HEK293 (cell line): Measurements from ENCODE around the gene CPB2.

ENCODE experiments used
- CTCF ChIA-PET: fragments of 350-600 bp; formaldehyde crosslinking; extraction: SDS; loops from one replicate; lab custom pipeline; 2021; ENCODE audit warnings: antibody characterized with exemption; lab: Yijun Ruan, JAX
- POLR2A ChIA-PET: fragments of 300-600 bp; formaldehyde crosslinking; extraction: SDS; loops from one replicate; lab custom pipeline; 2020; ENCODE audit warnings: antibody characterized with exemption, inconsistent platforms; lab: Yijun Ruan, JAX
- H3K27ac ChIP-seq: fragments of 200-500 bp; sonication (Bioruptor generic); 2 replicates; pipeline ENCODE4 v1.5.1; 2014; ENCODE audit warnings: low read depth, low read length, control low read depth, inconsistent platforms; ENCODE audit errors: extremely low read depth
- H3K36me3 ChIP-seq, 2 experiments: fragments of 200-500 bp in 1 of 2; sonication (Bioruptor generic) in 1 of 2; 1 replicate in 1 of 2; 2 replicates in 1 of 2; pipeline ENCODE4 v1.5.1; 2014 to 2017; ENCODE audit warnings: inconsistent platforms in 2 of 2, low read length in 2 of 2; ENCODE audit not compliant: control insufficient read depth in 2 of 2, insufficient read depth in 1 of 2
- H3K4me1 ChIP-seq: fragments of 200-500 bp; sonication (Bioruptor generic); 2 replicates; pipeline ENCODE4 v1.5.1; 2014; ENCODE audit warnings: mild to moderate bottlenecking, low read length, inconsistent platforms; ENCODE audit not compliant: control insufficient read depth, insufficient read depth
- H3K4me3 ChIP-seq: 2 replicates; pipeline ENCODE4 v1.5.1; 2011; ENCODE audit warnings: low read depth, mild to moderate bottlenecking, control low read depth, low read length, moderate library complexity
- H3K9me3 ChIP-seq: fragments of 200-500 bp; sonication (Bioruptor generic); 2 replicates; pipeline ENCODE4 v1.5.1; 2014; ENCODE audit warnings: low read depth, low read length, inconsistent platforms; ENCODE audit not compliant: control insufficient read depth, insufficient read depth
- ATF2 ChIP-seq: fragments of 450-650 bp; formaldehyde crosslinking; IDR thresholded peaks from 2 replicates; pipeline ENCODE4 v1.5.1; 2016; ENCODE audit warnings: missing biosample characterization, missing genetic modification characterization, low read depth
- HOXA7 ChIP-seq: sonication (generic); formaldehyde crosslinking; IDR thresholded peaks from 2 replicates; pipeline ENCODE4 v1.8.1; 2022; ENCODE audit warnings: missing genetic modification reagents, borderline replicate concordance
- OVOL3 ChIP-seq: fragments of 450-650 bp; formaldehyde crosslinking; IDR thresholded peaks from 2 replicates; pipeline ENCODE4 v1.5.1; 2016; ENCODE audit warnings: missing biosample characterization, missing genetic modification characterization
- WT1 ChIP-seq: fragments of 450-650 bp; formaldehyde crosslinking; IDR thresholded peaks from 2 replicates; pipeline ENCODE4 v1.5.1; 2016; ENCODE audit warnings: missing biosample characterization, missing genetic modification characterization
- YY2 ChIP-seq: fragments of 450-650 bp; formaldehyde crosslinking; IDR thresholded peaks from 2 replicates; pipeline ENCODE4 v1.5.1; 2016; ENCODE audit warnings: missing biosample characterization, missing genetic modification characterization
- ZBTB17 ChIP-seq: fragments of 450-650 bp; formaldehyde crosslinking; IDR thresholded peaks from 2 replicates; pipeline ENCODE4 v1.5.1; 2016; ENCODE audit warnings: missing biosample characterization, missing genetic modification characterization
- ZBTB44 ChIP-seq: fragments of 450-650 bp; IDR thresholded peaks from 2 replicates; pipeline ENCODE4 v1.5.1; 2018; ENCODE audit warnings: missing biosample characterization, mild to moderate bottlenecking, missing genetic modification characterization
- ZEB2 ChIP-seq: fragments of 450-650 bp; formaldehyde crosslinking; IDR thresholded peaks from 2 replicates; pipeline ENCODE4 v1.5.1; 2016; ENCODE audit warnings: missing biosample characterization, missing genetic modification characterization
- ZNF114 ChIP-seq: fragments of 450-650 bp; formaldehyde crosslinking; IDR thresholded peaks from 2 replicates; pipeline ENCODE4 v1.5.0; 2017; ENCODE audit warnings: missing biosample characterization, missing genetic modification characterization
- ZNF19 ChIP-seq: fragments of 450-650 bp; formaldehyde crosslinking; IDR thresholded peaks from 2 replicates; pipeline ENCODE4; 2016; ENCODE audit warnings: missing biosample characterization, missing genetic modification characterization, low read depth
- ZNF24 ChIP-seq: fragments of 450-650 bp; formaldehyde crosslinking; IDR thresholded peaks from 2 replicates; pipeline ENCODE4 v1.5.1; 2016; ENCODE audit warnings: missing biosample characterization, missing genetic modification characterization
- ZNF302 ChIP-seq: fragments of 450-650 bp; formaldehyde crosslinking; IDR thresholded peaks from 2 replicates; pipeline ENCODE4 v1.5.1; 2016; ENCODE audit warnings: missing biosample characterization, missing genetic modification characterization, low read depth
- ZNF510 ChIP-seq: fragments of 450-650 bp; formaldehyde crosslinking; IDR thresholded peaks from 2 replicates; pipeline ENCODE4 v1.5.1; 2018; ENCODE audit warnings: mild to moderate bottlenecking, missing genetic modification characterization, missing biosample characterization; ENCODE audit not compliant: insufficient replicate concordance
- ZNF514 ChIP-seq: fragments of 450-650 bp; formaldehyde crosslinking; IDR thresholded peaks from 2 replicates; pipeline ENCODE4 v1.5.1; 2016; ENCODE audit warnings: missing biosample characterization, missing genetic modification characterization
- ZNF560 ChIP-seq: fragments of 450-650 bp; formaldehyde crosslinking; IDR thresholded peaks from 2 replicates; pipeline ENCODE4 v1.5.1; 2017; ENCODE audit warnings: missing biosample characterization, missing genetic modification characterization, borderline replicate concordance
- ZNF596 ChIP-seq: fragments of 450-650 bp; IDR thresholded peaks from 2 replicates; pipeline ENCODE4 v1.5.0; 2018; ENCODE audit warnings: missing biosample characterization, mild to moderate bottlenecking, missing genetic modification characterization, moderate library complexity
- ZNF610 ChIP-seq: fragments of 450-650 bp; formaldehyde crosslinking; IDR thresholded peaks from 2 replicates; pipeline ENCODE4 v1.5.1; 2016; ENCODE audit warnings: missing biosample characterization, missing genetic modification characterization, borderline replicate concordance
- ZNF629 ChIP-seq: fragments of 450-650 bp; formaldehyde crosslinking; IDR thresholded peaks from 2 replicates; pipeline ENCODE4 v1.5.1; 2017; ENCODE audit warnings: missing biosample characterization, missing genetic modification characterization
- ZNF658 ChIP-seq: fragments of 450-650 bp; formaldehyde crosslinking; IDR thresholded peaks from 2 replicates; pipeline ENCODE4; 2016; ENCODE audit warnings: missing biosample characterization, missing genetic modification characterization
- ZNF677 ChIP-seq: fragments of 450-650 bp; IDR thresholded peaks from 2 replicates; pipeline ENCODE4 v1.5.0; 2018; ENCODE audit warnings: missing biosample characterization, mild to moderate bottlenecking, missing genetic modification characterization, moderate library complexity
- ZNF830 ChIP-seq: fragments of 450-650 bp; IDR thresholded peaks from 2 replicates; pipeline ENCODE4 v1.5.0; 2018; ENCODE audit warnings: missing biosample characterization, missing genetic modification characterization, low read depth, mild to moderate bottlenecking, moderate library complexity
- TF ChIP-seq, protein P1 (sequence below): fragments of 450-650 bp; formaldehyde crosslinking; IDR thresholded peaks from 2 replicates; pipeline ENCODE4 v1.5.1; 2017; ENCODE audit warnings: missing biosample characterization, missing genetic modification characterization
- TF ChIP-seq, protein P2 (sequence below): fragments of 450-650 bp; formaldehyde crosslinking; conservative IDR thresholded peaks from 2 replicates; pipeline ENCODE4 v1.5.1; 2016; ENCODE audit warnings: low read depth, missing biosample characterization, missing genetic modification characterization

CPB2 gene

DNA sequence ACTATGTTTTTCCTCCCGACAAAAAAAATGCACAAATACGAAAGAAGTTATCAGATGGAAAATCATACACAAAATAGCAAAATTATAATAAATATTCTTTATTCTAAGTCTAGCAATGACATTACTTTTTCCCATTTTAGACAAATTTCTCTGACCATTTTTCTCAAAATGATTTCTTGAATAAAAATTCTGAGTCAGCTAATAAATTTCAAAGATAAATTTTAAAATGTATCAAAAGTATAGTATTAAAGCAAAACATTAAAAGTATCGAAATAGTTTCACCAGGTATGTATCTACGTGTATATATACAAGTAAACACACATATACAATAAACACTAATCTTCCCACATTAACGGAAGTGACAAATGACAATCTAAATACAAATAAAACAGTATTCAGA, 61.2 kb downstream of the CPB2 start (continued):
- TF ChIP-seq ZNF596 (tag by site-specific recombination) (no peak), ZNF830 (tag by site-specific recombination) (no peak), OVOL3 (tag by site-specific recombination) (no peak)

GRCh38 chr13:46041419-46041839, 63.4 kb downstream of the CPB2 start:
- no peak overlapping the region for H3K4me3 ChIP-seq
- H3K27ac ChIP-seq = no peak overlapping the region
- peaks cover 3% of the 10 kb centered on the region; the same call in 1 of the 2 replicates for H3K4me1 ChIP-seq
- H3K9me3 ChIP-seq = no peaks in the 10 kb centered on the region
- CTCF ChIA-PET = interaction anchor here (0.5 to 0.6 kb wide), 2 partner anchors 85 to 592 kb away, joined by 3 to 5 read pairs; no protein-coding TSS in a partner anchor
- TF ChIP-seq ZNF629 (tag by site-specific recombination) = peak; percentile 19; the same call in 1 of the 2 replicates
- no peak for TF ChIP-seq ATF2
- peak; percentile 25; the same call in 1 of the 2 replicates for TF ChIP-seq ZEB2 (tag by site-specific recombination)
- no peak for TF ChIP-seq ZNF24 (tag by site-specific recombination)
- TF ChIP-seq WT1 = no peak
- TF ChIP-seq ZNF510 (tag by site-specific recombination) = no peak
- no peak for TF ChIP-seq HOXA7
- no peak for TF ChIP-seq ZNF658
- no peak for TF ChIP-seq YY2
- no peak for TF ChIP-seq ZNF514 (tag by site-specific recombination)
- TF ChIP-seq, protein P1, sequence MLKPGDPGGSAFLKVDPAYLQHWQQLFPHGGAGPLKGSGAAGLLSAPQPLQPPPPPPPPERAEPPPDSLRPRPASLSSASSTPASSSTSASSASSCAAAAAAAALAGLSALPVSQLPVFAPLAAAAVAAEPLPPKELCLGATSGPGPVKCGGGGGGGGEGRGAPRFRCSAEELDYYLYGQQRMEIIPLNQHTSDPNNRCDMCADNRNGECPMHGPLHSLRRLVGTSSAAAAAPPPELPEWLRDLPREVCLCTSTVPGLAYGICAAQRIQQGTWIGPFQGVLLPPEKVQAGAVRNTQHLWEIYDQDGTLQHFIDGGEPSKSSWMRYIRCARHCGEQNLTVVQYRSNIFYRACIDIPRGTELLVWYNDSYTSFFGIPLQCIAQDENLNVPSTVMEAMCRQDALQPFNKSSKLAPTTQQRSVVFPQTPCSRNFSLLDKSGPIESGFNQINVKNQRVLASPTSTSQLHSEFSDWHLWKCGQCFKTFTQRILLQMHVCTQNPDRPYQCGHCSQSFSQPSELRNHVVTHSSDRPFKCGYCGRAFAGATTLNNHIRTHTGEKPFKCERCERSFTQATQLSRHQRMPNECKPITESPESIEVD (tag by site-specific recombination) = peak; percentile 94
- no peak for TF ChIP-seq ZNF677
- TF ChIP-seq ZBTB17 (tag by site-specific recombination) = peak; percentile 17; the same call in 1 of the 2 replicates
- peaks cover 0 to 34% of the 10 kb centered on the region in 2 experiments; a peak in 2 of 3 replicates for H3K36me3 ChIP-seq
- POLR2A ChIA-PET = no interaction called here

DNA sequence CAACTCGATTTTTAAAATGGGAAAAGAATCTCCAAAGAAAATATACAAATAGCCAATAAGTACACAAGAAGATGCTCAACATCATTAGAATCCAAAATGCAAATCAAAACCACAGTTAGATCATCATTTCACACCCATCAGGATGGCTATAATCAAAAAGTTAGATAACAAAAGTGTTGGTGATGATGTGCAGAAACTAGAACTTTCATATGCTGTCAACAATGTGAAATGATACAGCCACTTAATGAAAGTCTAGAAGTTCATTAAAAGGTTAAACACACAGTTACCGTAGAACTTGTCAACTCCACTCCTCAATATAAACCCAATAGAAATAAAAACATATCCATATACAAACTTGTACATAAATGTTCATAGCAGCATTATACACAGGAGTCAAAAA, 64.1 kb downstream of the CPB2 start:
- POLR2A ChIA-PET = interaction anchor here (0.5 kb wide), 1 partner anchor 952 kb away, joined by 3 read pairs; no protein-coding TSS in a partner anchor
- H3K27ac ChIP-seq = no peak overlapping the region
- CTCF ChIA-PET = no interaction called here
- H3K36me3 ChIP-seq = peaks cover 0 to 37% of the 10 kb centered on the region in 2 experiments; a peak in 2 of 3 replicates
- no peaks in the 10 kb centered on the region for H3K9me3 ChIP-seq
- H3K4me1 ChIP-seq = peaks cover 3% of the 10 kb centered on the region; the same call in 1 of the 2 replicates
- TF ChIP-seq ZNF560 (tag by site-specific recombination) (no peak), ZBTB44 (no peak), ZNF114 (tag by site-specific recombination) (no peak), ZNF19 (no peak), ZNF610 (tag by site-specific recombination) (no peak), ZNF302 (tag by site-specific recombination) (no peak)
- TF ChIP-seq, protein P2, sequence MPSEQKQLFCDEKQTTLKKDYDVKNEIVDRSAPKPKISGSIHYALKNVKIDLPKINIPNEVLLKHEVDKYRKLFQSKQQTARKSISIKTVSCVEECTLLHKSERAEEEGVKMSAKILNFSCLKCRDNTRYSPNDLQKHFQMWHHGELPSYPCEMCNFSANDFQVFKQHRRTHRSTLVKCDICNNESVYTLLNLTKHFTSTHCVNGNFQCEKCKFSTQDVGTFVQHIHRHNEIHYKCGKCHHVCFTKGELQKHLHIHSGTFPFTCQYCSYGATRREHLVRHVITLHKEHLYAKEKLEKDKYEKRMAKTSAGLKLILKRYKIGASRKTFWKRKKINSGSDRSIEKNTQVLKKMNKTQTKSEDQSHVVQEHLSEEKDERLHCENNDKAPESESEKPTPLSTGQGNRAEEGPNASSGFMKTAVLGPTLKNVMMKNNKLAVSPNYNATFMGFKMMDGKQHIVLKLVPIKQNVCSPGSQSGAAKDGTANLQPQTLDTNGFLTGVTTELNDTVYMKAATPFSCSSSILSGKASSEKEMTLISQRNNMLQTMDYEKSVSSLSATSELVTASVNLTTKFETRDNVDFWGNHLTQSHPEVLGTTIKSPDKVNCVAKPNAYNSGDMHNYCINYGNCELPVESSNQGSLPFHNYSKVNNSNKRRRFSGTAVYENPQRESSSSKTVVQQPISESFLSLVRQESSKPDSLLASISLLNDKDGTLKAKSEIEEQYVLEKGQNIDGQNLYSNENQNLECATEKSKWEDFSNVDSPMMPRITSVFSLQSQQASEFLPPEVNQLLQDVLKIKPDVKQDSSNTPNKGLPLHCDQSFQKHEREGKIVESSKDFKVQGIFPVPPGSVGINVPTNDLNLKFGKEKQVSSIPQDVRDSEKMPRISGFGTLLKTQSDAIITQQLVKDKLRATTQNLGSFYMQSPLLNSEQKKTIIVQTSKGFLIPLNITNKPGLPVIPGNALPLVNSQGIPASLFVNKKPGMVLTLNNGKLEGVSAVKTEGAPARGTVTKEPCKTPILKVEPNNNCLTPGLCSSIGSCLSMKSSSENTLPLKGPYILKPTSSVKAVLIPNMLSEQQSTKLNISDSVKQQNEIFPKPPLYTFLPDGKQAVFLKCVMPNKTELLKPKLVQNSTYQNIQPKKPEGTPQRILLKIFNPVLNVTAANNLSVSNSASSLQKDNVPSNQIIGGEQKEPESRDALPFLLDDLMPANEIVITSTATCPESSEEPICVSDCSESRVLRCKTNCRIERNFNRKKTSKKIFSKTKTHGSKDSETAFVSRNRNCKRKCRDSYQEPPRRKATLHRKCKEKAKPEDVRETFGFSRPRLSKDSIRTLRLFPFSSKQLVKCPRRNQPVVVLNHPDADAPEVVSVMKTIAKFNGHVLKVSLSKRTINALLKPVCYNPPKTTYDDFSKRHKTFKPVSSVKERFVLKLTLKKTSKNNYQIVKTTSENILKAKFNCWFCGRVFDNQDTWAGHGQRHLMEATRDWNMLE = no peak
- H3K4me3 ChIP-seq = no peak overlapping the region
